SHP77 treated with DMSO at 0.1 percent for 48 hours (cell line): ENCODE measurements around the gene OLFM1.
"Not testable (repeated sequence)": the region's sequence is repeated elsewhere in the genome, so short reads cannot be mapped to it uniquely, and the experiment has no call there.

Experiments used
- DNase-seq: peaks from one replicate; lab custom pipeline; 2025; lab: John Stamatoyannopoulos, UW

OLFM1 gene

GRCh38 chr9:135060461-135061116, 26.9 kb upstream of the OLFM1 start:
- no peak for DNase-seq

GRCh38 chr9:135061441-135061840, 26.0 kb upstream of the OLFM1 start:
- no peak for DNase-seq

GRCh38 chr9:135062254-135062653, 25.2 kb upstream of the OLFM1 start:
- no peak for DNase-seq

GRCh38 chr9:135063466-135063865, 24.0 kb upstream of the OLFM1 start:
- DNase-seq, result not testable (repeated sequence)

- not testable (repeated sequence) for DNase-seq
These were observed 23.6 kb upstream of the OLFM1 start for GRCh38 chr9:135063888-135064287.

- DNase-seq, result no peak
These were observed 22.3 kb upstream of the OLFM1 start for GRCh38 chr9:135065151-135065550.

- no peak for DNase-seq
These were observed 21.7 kb upstream of the OLFM1 start for GRCh38 chr9:135065804-135066203.

GRCh38 chr9:135066291-135066690, 21.2 kb upstream of the OLFM1 start:
- no peak for DNase-seq

GRCh38 chr9:135067096-135067710, 20.3 kb upstream of the OLFM1 start:
- no peak for DNase-seq

- DNase-seq, result no peak
These were observed 18.6 kb upstream of the OLFM1 start for GRCh38 chr9:135068776-135069415.

- no peak for DNase-seq
These were observed 17.8 kb upstream of the OLFM1 start for GRCh38 chr9:135069558-135070197.

GRCh38 chr9:135070198-135070951, 17.1 kb upstream of the OLFM1 start:
- DNase-seq, result no peak

- no peak for DNase-seq
These were observed 16.3 kb upstream of the OLFM1 start for GRCh38 chr9:135070964-135071735.

- no peak for DNase-seq
These were observed 14.3 kb upstream of the OLFM1 start for GRCh38 chr9:135073081-135073740.

GRCh38 chr9:135073741-135074305, 13.6 kb upstream of the OLFM1 start:
- DNase-seq, result no peak

GRCh38 chr9:135074354-135075233, 12.9 kb upstream of the OLFM1 start:
- no peak for DNase-seq

- no peak for DNase-seq
These were observed 12.0 kb upstream of the OLFM1 start for GRCh38 chr9:135075234-135076142.

GRCh38 chr9:135076143-135076875, 11.2 kb upstream of the OLFM1 start:
- no peak for DNase-seq
